BE2C (cell line): ENCODE data around the gene MYO15B.

Experiments
- DNase-seq: peaks from one replicate; pipeline ENCODE4 v3.0.0-alpha.2; 2020
- H3K27me3 ChIP-seq: fragments of 250-450 bp; sonication (Bioruptor Pico); 2 replicates; pipeline ENCODE4 v1.5.1; 2020; ENCODE audit warnings: mild to moderate bottlenecking
- H3K36me3 ChIP-seq: fragments of 250-450 bp; sonication (Bioruptor Pico); 2 replicates; pipeline ENCODE4 v1.5.1; 2020; ENCODE audit warnings: mild to moderate bottlenecking
- H3K4me1 ChIP-seq: fragments of 250-450 bp; sonication (Bioruptor Pico); 2 replicates; pipeline ENCODE4 v1.5.1; 2020
- H3K4me3 ChIP-seq: 2 replicates; pipeline ENCODE4 v1.5.1; 2011; ENCODE audit warnings: low read depth, low read length
- H3K9me3 ChIP-seq: fragments of 250-450 bp; sonication (Bioruptor Pico); 2 replicates; pipeline ENCODE4 v1.5.1; 2020
- CTCF ChIP-seq: IDR thresholded peaks from 2 replicates; pipeline ENCODE4 v1.5.1; 2012; ENCODE audit warnings: mild to moderate bottlenecking, low read depth, low read length

MYO15B gene

GRCh38 chr17:75612906-75613626 is 25.5 kb downstream of the MYO15B start:
- Histone ChIP-seq H3K27me3 (no peaks in the 10 kb centered on the region), H3K4me3 (no peak overlapping the region), H3K36me3 (no peaks in the 10 kb centered on the region), H3K4me1 (no peaks in the 10 kb centered on the region), H3K9me3 (no peaks in the 10 kb centered on the region)
- no peak for DNase-seq
- TF ChIP-seq CTCF: no peak

DNA sequence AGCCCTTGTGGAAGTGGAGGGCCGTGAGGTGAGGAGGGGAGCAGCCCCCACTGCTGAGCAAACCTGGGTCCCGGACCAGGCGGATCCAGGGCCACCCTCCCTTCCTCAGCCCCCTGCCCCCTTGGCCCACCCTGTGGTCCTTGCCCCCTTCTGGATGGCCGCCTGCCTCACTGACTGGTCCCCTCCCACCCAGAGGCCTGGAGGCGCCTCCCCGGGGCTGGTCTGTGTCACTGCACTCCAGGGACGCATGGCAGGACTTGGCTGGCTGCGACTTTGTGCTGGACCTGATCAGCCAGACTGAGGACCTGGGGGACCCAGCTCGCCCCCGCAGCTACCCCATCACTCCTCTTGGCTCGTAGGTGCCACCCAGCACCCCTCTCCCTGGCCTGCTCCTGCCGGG is 26.4 kb downstream of the MYO15B start:
- H3K4me1 ChIP-seq: no peaks in the 10 kb centered on the region
- no peaks in the 10 kb centered on the region for H3K9me3 ChIP-seq
- no peaks in the 10 kb centered on the region for H3K27me3 ChIP-seq
- DNase-seq: peak; percentile 69
- TF ChIP-seq CTCF: peak; percentile 40
- H3K4me3 ChIP-seq: no peak overlapping the region
- H3K36me3 ChIP-seq: no peaks in the 10 kb centered on the region

DNA sequence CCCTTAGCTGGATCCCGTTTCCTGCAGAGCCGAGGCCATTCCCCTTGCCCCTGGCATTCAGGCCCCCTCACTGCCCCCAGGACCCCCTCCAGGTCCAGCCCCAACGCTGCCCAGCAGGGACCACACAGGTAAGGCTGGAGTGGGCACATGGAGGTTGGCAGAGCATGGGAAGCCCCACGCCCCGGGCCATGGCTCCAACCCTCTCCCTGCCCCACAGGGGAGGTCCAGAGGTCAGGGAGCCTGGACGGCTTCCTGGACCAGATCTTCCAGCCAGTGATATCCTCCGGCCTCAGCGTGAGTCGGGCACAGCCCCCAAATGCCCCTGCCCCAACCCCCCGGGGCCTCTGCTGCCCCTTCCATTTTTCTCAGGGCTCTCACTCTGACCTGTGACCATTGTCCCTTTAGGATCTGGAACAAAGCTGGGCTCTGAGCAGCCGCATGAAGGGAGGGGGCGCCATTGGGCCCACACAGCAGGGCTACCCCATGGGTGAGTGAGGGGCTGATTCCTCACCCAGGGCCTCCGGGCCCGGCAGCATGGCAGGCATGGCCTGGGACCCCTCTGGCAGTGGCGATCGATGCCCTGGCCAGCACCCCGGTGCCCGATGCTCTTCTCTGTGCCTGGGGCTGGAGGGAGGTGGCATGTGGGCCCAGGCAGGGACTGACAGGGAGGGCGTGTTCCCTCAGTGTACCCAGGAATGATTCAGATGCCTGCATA is 27.1 kb downstream of the MYO15B start:
- no peak for TF ChIP-seq CTCF
- H3K27me3 ChIP-seq: no peaks in the 10 kb centered on the region
- H3K9me3 ChIP-seq: no peaks in the 10 kb centered on the region
- H3K4me1 ChIP-seq: no peaks in the 10 kb centered on the region
- H3K36me3 ChIP-seq: no peaks in the 10 kb centered on the region
- no peak for DNase-seq
- no peak overlapping the region for H3K4me3 ChIP-seq

DNA sequence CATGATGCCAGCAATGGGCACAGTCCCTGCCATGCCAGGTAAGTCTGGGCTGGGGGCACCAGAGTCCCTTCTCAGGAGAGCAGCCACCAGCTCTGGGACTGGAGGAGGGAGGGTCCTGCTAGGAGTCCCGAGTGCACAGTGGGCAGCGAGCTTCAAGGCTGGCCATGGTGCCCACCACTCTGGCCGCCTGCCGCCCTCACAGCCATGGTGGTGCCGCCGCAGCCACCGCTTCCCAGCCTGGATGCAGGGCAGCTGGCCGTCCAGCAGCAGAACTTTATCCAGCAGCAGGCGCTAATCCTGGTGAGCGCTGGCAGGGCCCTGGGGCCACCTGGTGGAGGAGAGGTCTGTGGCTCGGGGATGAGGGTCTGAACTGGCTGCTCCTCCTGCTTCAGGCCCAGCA is 27.7 kb downstream of the MYO15B start:
- no peaks in the 10 kb centered on the region for H3K9me3 ChIP-seq
- no peaks in the 10 kb centered on the region for H3K36me3 ChIP-seq
- no peaks in the 10 kb centered on the region for H3K27me3 ChIP-seq
- H3K4me1 ChIP-seq: no peaks in the 10 kb centered on the region
- TF ChIP-seq CTCF: peak; percentile 30; the same call in 1 of the 2 replicates
- H3K4me3 ChIP-seq: no peak overlapping the region
- DNase-seq: peak; percentile 43

DNA sequence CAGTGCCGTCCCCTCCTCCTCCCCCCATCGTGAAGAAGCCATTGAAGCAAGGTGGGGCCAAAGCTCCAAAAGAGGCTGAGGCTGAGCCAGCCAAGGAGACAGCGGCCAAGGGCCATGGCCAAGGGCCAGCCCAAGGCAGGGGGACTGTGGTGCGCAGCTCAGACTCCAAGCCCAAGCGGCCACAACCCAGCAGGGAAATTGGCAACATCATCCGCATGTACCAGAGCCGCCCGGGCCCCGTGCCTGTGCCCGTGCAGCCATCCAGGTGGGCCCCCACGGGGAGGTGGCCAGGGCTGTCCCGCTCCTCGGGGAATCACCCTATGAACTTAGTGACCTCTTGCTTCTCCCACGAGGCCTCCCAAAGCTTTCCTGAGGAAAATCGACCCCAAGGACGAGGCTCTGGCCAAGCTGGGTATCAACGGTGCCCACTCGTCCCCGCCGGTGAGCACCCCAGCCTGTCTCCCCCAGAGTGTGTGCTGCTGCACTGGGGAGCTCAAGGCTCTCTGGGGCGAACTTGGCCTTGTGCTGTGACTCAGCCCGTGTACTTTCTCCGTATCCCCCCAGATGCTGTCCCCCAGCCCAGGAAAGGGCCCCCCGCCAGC is 29.0 kb downstream of the MYO15B start:
- DNase-seq: no peak
- Histone ChIP-seq H3K27me3 (no peaks in the 10 kb centered on the region), H3K36me3 (no peaks in the 10 kb centered on the region), H3K4me3 (no peak overlapping the region), H3K4me1 (no peaks in the 10 kb centered on the region), H3K9me3 (no peaks in the 10 kb centered on the region)
- TF ChIP-seq CTCF: no peak

GRCh38 chr17:75617218-75617617 is 29.6 kb downstream of the MYO15B start:
- H3K4me3 ChIP-seq: no peak overlapping the region
- no peak for TF ChIP-seq CTCF
- no peaks in the 10 kb centered on the region for H3K36me3 ChIP-seq
- DNase-seq: no peak
- H3K27me3 ChIP-seq: no peaks in the 10 kb centered on the region
- no peaks in the 10 kb centered on the region for H3K4me1 ChIP-seq
- H3K9me3 ChIP-seq: no peaks in the 10 kb centered on the region
